Measurements from ENCODE around the gene NCAM1. TPM values are rescaled to one million over a fixed set of nuclear protein-coding genes. Genes with fewer than 3 reads are reported as not detected.

Gene NCAM1
- total RNA-seq, 2 donors from 2014 or later, result 42.0 to 69.2 TPM

GRCh38 chr11:113133071-113133470, 171.9 kb downstream of the NCAM1 start:
- H3K4me3 ChIP-seq, result no peak overlapping the region
- DNase-seq (ENCODE audit: low spot score) (no peak), ATAC-seq (ENCODE audit: insufficient number of reproducible peaks, low FRiP score, low read depth) (no peak)

GRCh38 chr11:113134626-113135025, 173.4 kb downstream of the NCAM1 start:
- no peak for DNase-seq (ENCODE audit: low spot score)

More at GRCh38 chr11:113133071-113133470, 171.9 kb downstream of the NCAM1 start:
- Histone ChIP-seq H3K9me3 (no peaks in the 10 kb centered on the region), H3K4me1 (ENCODE audit: control insufficient read depth in 1 of 2, low read depth in 2 of 2) (peaks cover 0 to 6% of the 10 kb centered on the region in 2 donors), H3K36me3 (no peaks in the 10 kb centered on the region), H3K27ac (no peak overlapping the region), H3K27me3 (replicated peaks; ENCODE audit: insufficient read depth) (no peaks in the 10 kb centered on the region)
- TF ChIP-seq CTCF (IDR thresholded peaks at IDR 0.05), result no peak

GRCh38 chr11:113137713-113138529, 176.7 kb downstream of the NCAM1 start:
- no peak for DNase-seq (ENCODE audit: low spot score)
- H3K4me3 ChIP-seq, result no peak overlapping the region
- no peaks in the 10 kb centered on the region for H3K36me3 ChIP-seq
- no peak for TF ChIP-seq CTCF (IDR thresholded peaks at IDR 0.05)
- no peak overlapping the region for H3K27ac ChIP-seq
- no peaks in the 10 kb centered on the region for H3K9me3 ChIP-seq
- ATAC-seq (ENCODE audit: insufficient number of reproducible peaks, low FRiP score, low read depth), result no peak
- no peaks in the 10 kb centered on the region for H3K4me1 ChIP-seq (ENCODE audit: control insufficient read depth in 1 of 2, low read depth in 2 of 2)
- no peaks in the 10 kb centered on the region for H3K27me3 ChIP-seq (replicated peaks; ENCODE audit: insufficient read depth)

More at GRCh38 chr11:113134626-113135025, 173.4 kb downstream of the NCAM1 start:
- no peak overlapping the region for H3K27ac ChIP-seq
- no peak for TF ChIP-seq CTCF (IDR thresholded peaks at IDR 0.05)
- H3K4me3 ChIP-seq, result no peak overlapping the region
- ATAC-seq (ENCODE audit: insufficient number of reproducible peaks, low FRiP score, low read depth), result no peak
- no peaks in the 10 kb centered on the region for H3K4me1 ChIP-seq (ENCODE audit: control insufficient read depth in 1 of 2, low read depth in 2 of 2)
- H3K27me3 ChIP-seq (replicated peaks; ENCODE audit: insufficient read depth), result no peaks in the 10 kb centered on the region
- no peaks in the 10 kb centered on the region for H3K36me3 ChIP-seq
- no peaks in the 10 kb centered on the region for H3K9me3 ChIP-seq

- DNase-seq (ENCODE audit: low spot score) (no peak), ATAC-seq (ENCODE audit: insufficient number of reproducible peaks, low FRiP score, low read depth) (no peak)
- H3K4me1 ChIP-seq (ENCODE audit: control insufficient read depth in 1 of 2, low read depth in 2 of 2), result no peaks in the 10 kb centered on the region
- no peaks in the 10 kb centered on the region for H3K9me3 ChIP-seq
- no peak overlapping the region for H3K4me3 ChIP-seq
- no peak for TF ChIP-seq CTCF (IDR thresholded peaks at IDR 0.05)
- no peak overlapping the region for H3K27ac ChIP-seq
- H3K27me3 ChIP-seq (replicated peaks; ENCODE audit: insufficient read depth), result no peaks in the 10 kb centered on the region
- H3K36me3 ChIP-seq, result no peaks in the 10 kb centered on the region
Measured at GRCh38 chr11:113138731-113139130, 177.5 kb downstream of the NCAM1 start.

GRCh38 chr11:113141010-113141409, 179.8 kb downstream of the NCAM1 start:
- Histone ChIP-seq H3K4me3 (no peak overlapping the region), H3K4me1 (ENCODE audit: control insufficient read depth in 1 of 2, low read depth in 2 of 2) (no peaks in the 10 kb centered on the region), H3K36me3 (no peaks in the 10 kb centered on the region), H3K27me3 (replicated peaks; ENCODE audit: insufficient read depth) (no peaks in the 10 kb centered on the region), H3K27ac (no peak overlapping the region), H3K9me3 (no peaks in the 10 kb centered on the region)
- DNase-seq (ENCODE audit: low spot score) (no peak), ATAC-seq (ENCODE audit: insufficient number of reproducible peaks, low FRiP score, low read depth) (no peak)
- no peak for TF ChIP-seq CTCF (IDR thresholded peaks at IDR 0.05)

All from thoracic aorta (tissue), 2 donors.